Brain microvascular endothelial cell (primary cell): Measurements from ENCODE around the gene LINC01488.

Source experiments
- DNase-seq: peaks from one replicate; pipeline ENCODE4 v3.0.0-alpha.2; 2020
- H3K27ac ChIP-seq: fragments of 250-450 bp; sonication (Bioruptor Pico); 2 replicates; pipeline ENCODE4 v1.5.1; 2020; ENCODE audit warnings: mild to moderate bottlenecking, moderate library complexity
- H3K27me3 ChIP-seq: fragments of 250-450 bp; sonication (Bioruptor Pico); replicated peaks from 2 replicates; pipeline ENCODE4 v1.5.1; 2020; ENCODE audit warnings: mild to moderate bottlenecking
- H3K36me3 ChIP-seq: fragments of 250-450 bp; sonication (Bioruptor Pico); replicated peaks from 2 replicates; pipeline ENCODE4 v1.5.1; 2020; ENCODE audit warnings: mild to moderate bottlenecking
- H3K4me3 ChIP-seq: 2 replicates; pipeline ENCODE4 v1.5.1; 2011; ENCODE audit warnings: low read depth, mild to moderate bottlenecking, control low read depth, low read length, moderate library complexity
- CTCF ChIP-seq: IDR thresholded peaks from 2 replicates; pipeline ENCODE4 v1.5.1; 2011; ENCODE audit warnings: low read depth, mild to moderate bottlenecking, moderate library complexity, low read length, control low read depth, inconsistent platforms; ENCODE audit errors: missing control alignments
- in situ Hi-C: cut with HindIII; loops from 2 replicates; pipeline ENCODE4 v1.10.0; 2017; ENCODE audit warnings: low sequenced_read_pairs, low pct_ligation_motif_present

Gene LINC01488

DNA sequence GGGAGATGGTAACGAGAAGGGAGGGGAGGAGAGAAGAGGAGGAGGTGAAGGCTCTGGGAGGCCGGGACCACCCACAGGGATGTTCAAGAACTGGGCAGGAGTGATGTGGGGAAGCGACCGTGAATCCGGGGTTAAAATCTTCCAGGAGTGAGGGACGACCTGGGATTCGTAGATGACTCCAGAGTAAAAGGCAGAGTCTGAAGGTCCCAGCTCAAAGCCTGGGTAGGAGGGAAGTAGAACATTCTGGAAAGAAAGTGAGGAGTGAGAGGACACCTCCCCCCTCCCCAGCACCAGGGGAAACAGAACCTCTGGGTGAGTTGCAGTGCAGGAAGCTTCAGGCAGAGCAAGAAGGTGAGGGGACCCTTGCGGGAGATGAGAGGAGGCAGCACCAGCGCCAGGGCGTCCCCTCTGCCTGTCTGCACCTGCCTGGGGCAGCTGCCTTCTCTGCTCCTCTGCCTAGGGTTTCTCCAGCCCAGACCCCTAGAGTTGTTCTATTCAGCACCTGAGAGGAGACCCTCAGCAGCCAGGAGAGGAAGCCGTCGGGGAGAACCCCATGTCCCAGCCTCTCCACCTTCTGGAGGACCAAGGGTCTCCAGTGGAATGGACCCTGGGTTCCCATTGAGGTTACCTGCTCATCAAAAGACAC is 49.7 kb downstream of the LINC01488 start:
- H3K27ac ChIP-seq = no peak overlapping the region

GRCh38 chr11:69531717-69532088 is 50.2 kb downstream of the LINC01488 start:
- Histone ChIP-seq H3K36me3 (no peaks in the 10 kb centered on the region), H3K27me3 (no peaks in the 10 kb centered on the region), H3K4me3 (no peak overlapping the region), H3K27ac (no peak overlapping the region)
- in situ Hi-C loops = no loop called here
- no peak for DNase-seq
- TF ChIP-seq CTCF = no peak

More for the DNA sequence above, 49.7 kb downstream of the LINC01488 start:
- Histone ChIP-seq H3K36me3 (no peaks in the 10 kb centered on the region), H3K4me3 (no peak overlapping the region), H3K27me3 (no peaks in the 10 kb centered on the region)
- no peak for TF ChIP-seq CTCF
- in situ Hi-C loops = no loop called here
- DNase-seq = no peak

DNA sequence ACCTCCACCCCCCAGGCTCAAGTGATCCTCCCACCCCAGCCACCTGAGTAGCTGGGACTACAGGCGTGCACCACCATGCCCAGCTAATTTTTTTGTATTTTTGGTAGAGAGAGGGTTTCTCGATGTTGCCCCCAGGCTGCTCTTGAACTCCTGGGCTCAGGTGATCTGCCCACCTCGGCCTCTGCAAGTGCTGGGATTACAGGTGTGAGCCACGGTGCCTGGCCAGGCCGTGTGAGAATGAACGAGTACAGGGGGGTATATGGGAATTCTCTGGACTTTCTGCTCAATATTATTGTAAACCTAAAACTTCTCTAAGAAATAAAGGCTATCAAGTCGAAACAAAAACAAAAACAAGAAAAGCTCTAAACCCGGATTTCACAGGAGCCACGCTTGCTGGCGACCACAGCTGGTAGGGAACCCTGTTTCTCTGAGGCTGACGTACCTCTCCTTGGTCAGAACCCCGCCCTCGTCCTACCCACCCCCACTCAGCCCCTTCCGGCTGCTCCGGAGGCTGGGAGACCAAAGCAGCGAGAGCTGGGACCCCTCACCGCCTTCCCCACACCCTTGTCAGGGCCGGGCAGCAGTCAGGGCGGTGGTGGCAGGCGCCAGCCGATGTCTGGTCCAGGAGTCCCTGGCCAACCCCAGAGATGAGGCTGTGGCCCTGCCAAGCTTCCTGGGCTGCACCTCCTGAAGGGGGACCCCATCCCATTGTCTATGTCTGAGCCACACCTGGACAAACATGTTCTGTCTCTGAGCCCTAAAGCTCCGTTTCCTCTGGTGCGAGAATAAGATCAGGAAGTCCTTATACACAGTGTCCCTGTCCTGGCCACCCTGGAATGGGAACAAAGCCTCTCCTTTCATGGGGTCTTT is 52.1 kb downstream of the LINC01488 start:
- Histone ChIP-seq H3K36me3 (no peaks in the 10 kb centered on the region), H3K27ac (no peak overlapping the region), H3K4me3 (no peak overlapping the region), H3K27me3 (no peaks in the 10 kb centered on the region)
- DNase-seq = no peak
- TF ChIP-seq CTCF = no peak
- in situ Hi-C loops = no loop called here

DNA sequence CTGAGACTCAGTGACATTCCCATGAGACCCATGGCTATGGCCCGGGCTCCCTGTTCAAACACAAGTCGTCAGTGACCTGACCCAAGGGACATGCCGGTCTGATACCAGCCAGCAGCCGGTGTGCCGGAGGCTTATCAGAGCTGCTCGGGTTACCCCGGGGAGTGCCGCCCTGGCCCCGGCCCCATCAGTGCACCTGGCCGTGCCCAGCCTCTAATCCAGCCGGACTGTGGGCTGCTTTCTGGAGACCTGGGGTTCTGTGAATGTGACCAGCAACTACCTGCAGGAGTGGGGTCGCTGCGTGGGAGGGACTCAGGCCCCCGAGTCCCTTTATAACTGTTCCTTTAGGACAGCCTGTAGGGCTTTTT is 52.7 kb downstream of the LINC01488 start:
- Histone ChIP-seq H3K36me3 (no peaks in the 10 kb centered on the region), H3K27me3 (no peaks in the 10 kb centered on the region), H3K27ac (no peak overlapping the region), H3K4me3 (no peak overlapping the region)
- DNase-seq = no peak
- no peak for TF ChIP-seq CTCF
- in situ Hi-C loops = no loop called here

- in situ Hi-C loops = no loop called here
- no peak for TF ChIP-seq CTCF
- Histone ChIP-seq H3K27me3 (no peaks in the 10 kb centered on the region), H3K4me3 (no peak overlapping the region), H3K36me3 (no peaks in the 10 kb centered on the region), H3K27ac (no peak overlapping the region)
- no peak for DNase-seq
Observed at GRCh38 chr11:69535908-69536307, 54.4 kb downstream of the LINC01488 start.

DNA sequence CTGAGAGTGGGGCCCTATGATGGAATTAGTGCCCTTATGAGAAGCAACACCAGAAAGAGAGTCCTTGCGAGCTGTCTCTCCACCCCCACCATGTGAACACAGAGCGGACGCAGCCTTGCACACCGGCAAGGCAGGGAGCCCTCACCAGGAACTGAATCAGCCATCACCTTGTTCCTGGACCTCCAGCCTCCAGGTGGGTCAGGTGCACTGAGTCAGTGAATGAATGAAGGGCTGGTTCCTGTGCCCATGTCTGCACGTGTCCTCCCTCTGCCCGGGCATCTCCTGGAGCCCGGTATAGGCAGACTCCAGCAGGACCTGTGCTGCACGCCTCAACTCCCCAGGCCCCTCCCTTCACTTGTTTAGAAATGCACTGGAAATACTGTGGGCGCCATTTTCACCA is 54.9 kb downstream of the LINC01488 start:
- TF ChIP-seq CTCF = no peak
- no peaks in the 10 kb centered on the region for H3K27me3 ChIP-seq
- no peaks in the 10 kb centered on the region for H3K36me3 ChIP-seq
- no peak overlapping the region for H3K27ac ChIP-seq
- in situ Hi-C loops = no loop called here
- no peak for DNase-seq
- no peak overlapping the region for H3K4me3 ChIP-seq
